Measurements from ENCODE around the gene RASSF8. TPM values are rescaled to one million over a fixed set of nuclear protein-coding genes. Genes with fewer than 3 reads are reported as not detected.

RASSF8 gene
- polyA plus RNA-seq, 1 donor (not counting 4 experiments of a cell fraction or from before 2014, with no cell fraction given), result 10.5 TPM

GRCh38 chr12:25976289-25976688 is 17.8 kb downstream of the RASSF8 start:
- no peaks in the 10 kb centered on the region for H3K9me3 ChIP-seq (ENCODE audit: control insufficient read depth, low read depth, low read length)
- peaks cover 6% of the 10 kb centered on the region for H3K4me1 ChIP-seq (ENCODE audit: control insufficient read depth, extremely low read depth, insufficient read depth, low read length)
- DNase-seq (ENCODE audit: low read depth, low spot score) (no peak), FAIRE-seq (no peak)
- H3K4me2 ChIP-seq (ENCODE audit: control insufficient read depth, extremely low read depth, insufficient read depth, low read depth, low read length), result no peak overlapping the region
- no peak overlapping the region for H3K4me3 ChIP-seq (ENCODE audit: control insufficient read depth in 2 of 3, extremely low read depth in 1 of 3, insufficient read depth in 2 of 3, low read depth in 1 of 3, low read length in 3 of 3)
- H3K9me1 ChIP-seq (ENCODE audit: control insufficient read depth, extremely low read depth, insufficient read depth, low read length), result no peaks in the 10 kb centered on the region
- no peaks in the 10 kb centered on the region for H3K27me3 ChIP-seq (ENCODE audit: control insufficient read depth, extremely low read depth, insufficient read depth, low read length)
- H2AFZ ChIP-seq (ENCODE audit: control insufficient read depth, low read length), result no peak overlapping the region
- H3K79me2 ChIP-seq (ENCODE audit: control insufficient read depth, insufficient read depth, low read length), result peaks cover 37% of the 10 kb centered on the region
- H3K9ac ChIP-seq (ENCODE audit: control insufficient read depth, extremely low read depth, insufficient read depth, low read length), result no peak overlapping the region
- H3K36me3 ChIP-seq (ENCODE audit: control insufficient read depth in 2 of 2, extremely low read depth in 1 of 2, insufficient read depth in 2 of 2, low read length in 2 of 2), result no peaks in the 10 kb centered on the region
- H4K20me1 ChIP-seq (ENCODE audit: control insufficient read depth, extremely low read depth, insufficient read depth, low read length), result no peaks in the 10 kb centered on the region
- dilution Hi-C loops (cut with MboI; ENCODE audit: extremely low pct_ligation_motif_present, low sequenced_read_pairs), result no loop called here
- no peak overlapping the region for H3K27ac ChIP-seq (ENCODE audit: control insufficient read depth, insufficient read depth, low read length)
- no peak for TF ChIP-seq EZH2 (IDR thresholded peaks at IDR 0.05; ENCODE audit: low read length)
- TF ChIP-seq CTCF (optimal IDR thresholded peaks at IDR 0.05 in 1 of 3, IDR thresholded peaks at IDR 0.05 in 1 of 3, conservative IDR thresholded peaks at IDR 0.05 in 1 of 3; ENCODE audit: extremely low read depth in 1 of 3, insufficient read depth in 2 of 3, low read length in 3 of 3), result no peak

GRCh38 chr12:25977047-25977446 is 18.6 kb downstream of the RASSF8 start:
- Histone ChIP-seq H3K79me2 (ENCODE audit: control insufficient read depth, insufficient read depth, low read length) (peaks cover 37% of the 10 kb centered on the region), H3K9ac (ENCODE audit: control insufficient read depth, extremely low read depth, insufficient read depth, low read length) (no peak overlapping the region), H3K4me1 (ENCODE audit: control insufficient read depth, extremely low read depth, insufficient read depth, low read length) (peaks cover 6% of the 10 kb centered on the region), H3K9me3 (ENCODE audit: control insufficient read depth, low read depth, low read length) (no peaks in the 10 kb centered on the region), H4K20me1 (ENCODE audit: control insufficient read depth, extremely low read depth, insufficient read depth, low read length) (no peaks in the 10 kb centered on the region), H3K9me1 (ENCODE audit: control insufficient read depth, extremely low read depth, insufficient read depth, low read length) (no peaks in the 10 kb centered on the region), H2AFZ (ENCODE audit: control insufficient read depth, low read length) (no peak overlapping the region), H3K4me3 (ENCODE audit: control insufficient read depth in 2 of 3, extremely low read depth in 1 of 3, insufficient read depth in 2 of 3, low read depth in 1 of 3, low read length in 3 of 3) (no peak overlapping the region), H3K27ac (ENCODE audit: control insufficient read depth, insufficient read depth, low read length) (no peak overlapping the region), H3K36me3 (ENCODE audit: control insufficient read depth in 2 of 2, extremely low read depth in 1 of 2, insufficient read depth in 2 of 2, low read length in 2 of 2) (no peaks in the 10 kb centered on the region), H3K4me2 (ENCODE audit: control insufficient read depth, extremely low read depth, insufficient read depth, low read depth, low read length) (no peak overlapping the region), H3K27me3 (ENCODE audit: control insufficient read depth, extremely low read depth, insufficient read depth, low read length) (no peaks in the 10 kb centered on the region)
- no peak for DNase-seq (ENCODE audit: low read depth, low spot score)
- dilution Hi-C loops (cut with MboI; ENCODE audit: extremely low pct_ligation_motif_present, low sequenced_read_pairs), result no loop called here
- TF ChIP-seq CTCF (optimal IDR thresholded peaks at IDR 0.05 in 1 of 3, IDR thresholded peaks at IDR 0.05 in 1 of 3, conservative IDR thresholded peaks at IDR 0.05 in 1 of 3; ENCODE audit: extremely low read depth in 1 of 3, insufficient read depth in 2 of 3, low read length in 3 of 3) (no peak), EZH2 (IDR thresholded peaks at IDR 0.05; ENCODE audit: low read length) (no peak)
- no peak for FAIRE-seq

Measured in keratinocyte (primary cell).